KMS-11 (cell line): ENCODE results near the gene ACMSD.

Source experiments
- H2AFZ ChIP-seq: fragments of 200-600 bp; sonication (generic); 2 replicates; pipeline ENCODE4 v1.6.1; 2016; ENCODE audit warnings: antibody characterized with exemption, mixed run types, low read depth
- H3K27ac ChIP-seq: fragments of 200-600 bp; sonication (generic); 2 replicates; pipeline ENCODE4 v1.6.1; 2016; ENCODE audit warnings: mild to moderate bottlenecking, mixed run types
- H3K27me3 ChIP-seq: fragments of 200-600 bp; sonication (generic); 2 replicates; pipeline ENCODE4 v1.6.1; 2017; ENCODE audit warnings: mild to moderate bottlenecking, low read depth, mixed run types, moderate library complexity; ENCODE audit not compliant: insufficient read depth
- H3K36me3 ChIP-seq: fragments of 200-600 bp; sonication (generic); 2 replicates; pipeline ENCODE4 v1.6.1; 2017; ENCODE audit warnings: mild to moderate bottlenecking, mixed run types; ENCODE audit not compliant: insufficient read depth
- H3K4me1 ChIP-seq: fragments of 200-600 bp; sonication (generic); 2 replicates; pipeline ENCODE4 v1.6.1; 2016; ENCODE audit warnings: mild to moderate bottlenecking, low read depth, mixed run types; ENCODE audit not compliant: poor library complexity, severe bottlenecking
- H3K4me2 ChIP-seq: fragments of 200-600 bp; sonication (generic); 2 replicates; pipeline ENCODE4 v1.7.0; 2016; ENCODE audit warnings: mild to moderate bottlenecking, mixed run types
- H3K4me3 ChIP-seq: fragments of 200-600 bp; sonication (generic); IDR thresholded peaks from 2 replicates; pipeline ENCODE4 v1.6.1; 2017; ENCODE audit warnings: low read depth, low read length, mixed read lengths; ENCODE audit not compliant: insufficient read depth
- H3K79me2 ChIP-seq: fragments of 200-600 bp; sonication (generic); 2 replicates; pipeline ENCODE4 v1.6.1; 2016; ENCODE audit warnings: low read depth, mixed run types; ENCODE audit not compliant: insufficient read depth
- H3K9ac ChIP-seq: fragments of 200-600 bp; sonication (generic); 2 replicates; pipeline ENCODE4 v1.6.1; 2016; ENCODE audit warnings: mild to moderate bottlenecking, mixed run types
- H4K20me1 ChIP-seq: fragments of 200-600 bp; sonication (generic); 2 replicates; pipeline ENCODE4 v1.6.1; 2016; ENCODE audit warnings: mild to moderate bottlenecking, mixed run types; ENCODE audit not compliant: insufficient read depth
- CTCF ChIP-seq: fragments of 200-600 bp; sonication (generic); conservative IDR thresholded peaks from 2 replicates; pipeline ENCODE4 v1.6.1; 2017; ENCODE audit warnings: low read depth, mild to moderate bottlenecking, antibody characterized with exemption, low read length, moderate library complexity, mixed read lengths

The ACMSD gene

DNA sequence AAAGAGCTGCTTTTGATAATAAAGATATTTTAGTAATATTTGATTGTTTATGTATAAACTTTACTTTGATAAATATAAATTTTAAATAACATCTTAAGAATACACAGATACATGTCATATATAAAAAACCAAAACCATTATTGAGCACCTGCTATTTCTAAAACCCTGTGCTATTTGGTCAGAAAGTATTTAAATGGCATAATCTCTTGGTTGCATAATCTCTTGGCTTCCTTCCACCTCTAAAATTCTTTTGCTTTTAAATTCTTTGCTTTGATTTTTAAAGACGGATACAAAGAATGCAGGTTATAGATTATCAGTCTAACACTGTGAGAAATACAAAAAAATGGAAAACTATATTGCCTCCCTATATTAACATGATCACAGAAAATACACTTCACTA lies 36.9 kb downstream of the ACMSD start:
- Histone ChIP-seq H3K4me2 (no peak overlapping the region), H4K20me1 (no peaks in the 10 kb centered on the region), H3K4me1 (no peaks in the 10 kb centered on the region), H3K79me2 (no peaks in the 10 kb centered on the region), H2AFZ (no peak overlapping the region), H3K9ac (no peak overlapping the region), H3K27me3 (no peaks in the 10 kb centered on the region), H3K36me3 (no peaks in the 10 kb centered on the region), H3K27ac (no peak overlapping the region), H3K4me3 (no peak overlapping the region)
- no peak for TF ChIP-seq CTCF

- no peak for TF ChIP-seq CTCF
- no peaks in the 10 kb centered on the region for H3K27me3 ChIP-seq
- no peaks in the 10 kb centered on the region for H4K20me1 ChIP-seq
- H3K4me2 ChIP-seq = no peak overlapping the region
- H3K79me2 ChIP-seq = no peaks in the 10 kb centered on the region
- no peak overlapping the region for H3K4me3 ChIP-seq
- no peaks in the 10 kb centered on the region for H3K4me1 ChIP-seq
- H3K27ac ChIP-seq = no peak overlapping the region
- H2AFZ ChIP-seq = no peak overlapping the region
- no peaks in the 10 kb centered on the region for H3K36me3 ChIP-seq
- H3K9ac ChIP-seq = no peak overlapping the region
Observed at GRCh38 chr2:134882773-134883172, 44.4 kb downstream of the ACMSD start.

DNA sequence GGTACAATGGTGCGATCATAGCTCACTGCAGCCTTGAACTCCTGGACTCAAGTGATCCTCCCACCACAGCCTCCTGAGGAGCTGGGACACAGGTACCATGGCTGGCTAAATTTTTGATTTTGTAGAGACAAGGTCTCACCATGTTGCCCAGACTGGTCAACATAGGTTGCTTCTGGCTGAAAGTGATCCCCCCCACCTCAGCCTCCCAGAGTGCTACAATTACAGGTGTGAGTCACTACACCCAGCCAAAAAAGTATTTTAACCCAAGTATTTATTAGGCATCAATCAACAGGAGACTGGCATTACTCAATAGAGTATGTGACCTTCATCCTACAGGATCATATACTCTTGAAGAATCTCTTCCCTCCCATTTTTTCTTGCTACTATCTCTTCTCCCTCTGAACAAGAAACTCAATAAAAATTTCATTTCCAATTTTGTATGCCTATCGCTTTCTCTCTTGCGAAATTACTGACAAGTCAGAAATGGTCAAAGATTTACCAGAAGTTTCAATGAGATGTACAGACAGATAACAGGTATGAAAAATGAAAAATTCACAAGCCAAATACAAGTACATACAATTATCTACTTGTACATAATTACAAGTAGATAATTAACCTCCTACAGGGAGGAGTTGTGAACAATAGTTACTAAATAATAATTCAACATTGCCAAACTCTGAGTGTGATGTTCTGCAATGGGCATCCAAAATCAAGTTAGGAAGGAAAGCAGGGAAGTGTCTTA lies 45.3 kb downstream of the ACMSD start:
- no peaks in the 10 kb centered on the region for H3K79me2 ChIP-seq
- no peak overlapping the region for H3K27ac ChIP-seq
- no peak for TF ChIP-seq CTCF
- H3K36me3 ChIP-seq = no peaks in the 10 kb centered on the region
- H3K4me1 ChIP-seq = no peaks in the 10 kb centered on the region
- no peaks in the 10 kb centered on the region for H3K27me3 ChIP-seq
- H3K9ac ChIP-seq = no peak overlapping the region
- no peak overlapping the region for H3K4me2 ChIP-seq
- H4K20me1 ChIP-seq = no peaks in the 10 kb centered on the region
- H3K4me3 ChIP-seq = no peak overlapping the region
- H2AFZ ChIP-seq = no peak overlapping the region

DNA sequence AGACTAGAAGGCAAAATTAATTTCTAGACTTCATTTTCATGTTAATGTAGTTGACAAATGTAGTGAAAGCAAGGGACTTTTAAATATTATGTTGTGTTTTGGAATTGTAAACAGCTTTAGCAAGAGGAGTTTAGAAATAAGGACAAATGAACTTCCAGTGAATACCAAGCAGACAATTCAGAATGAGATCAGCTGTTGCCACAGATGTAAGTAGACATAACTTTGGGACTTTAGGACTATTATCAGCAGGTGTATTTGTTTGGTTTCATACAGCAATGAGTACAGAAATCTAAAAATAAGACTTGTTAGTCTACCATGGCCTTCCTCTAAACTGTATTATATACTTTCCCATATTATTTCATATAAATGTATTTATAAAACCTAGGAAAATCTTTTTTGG lies 46.0 kb downstream of the ACMSD start:
- Histone ChIP-seq H3K4me1 (no peaks in the 10 kb centered on the region), H3K27ac (no peak overlapping the region), H4K20me1 (no peaks in the 10 kb centered on the region), H3K9ac (no peak overlapping the region), H3K27me3 (no peaks in the 10 kb centered on the region), H3K4me2 (no peak overlapping the region), H2AFZ (no peak overlapping the region), H3K36me3 (no peaks in the 10 kb centered on the region), H3K79me2 (no peaks in the 10 kb centered on the region), H3K4me3 (no peak overlapping the region)
- no peak for TF ChIP-seq CTCF
